ENCODE data around the gene ATP8B4.

DNA sequence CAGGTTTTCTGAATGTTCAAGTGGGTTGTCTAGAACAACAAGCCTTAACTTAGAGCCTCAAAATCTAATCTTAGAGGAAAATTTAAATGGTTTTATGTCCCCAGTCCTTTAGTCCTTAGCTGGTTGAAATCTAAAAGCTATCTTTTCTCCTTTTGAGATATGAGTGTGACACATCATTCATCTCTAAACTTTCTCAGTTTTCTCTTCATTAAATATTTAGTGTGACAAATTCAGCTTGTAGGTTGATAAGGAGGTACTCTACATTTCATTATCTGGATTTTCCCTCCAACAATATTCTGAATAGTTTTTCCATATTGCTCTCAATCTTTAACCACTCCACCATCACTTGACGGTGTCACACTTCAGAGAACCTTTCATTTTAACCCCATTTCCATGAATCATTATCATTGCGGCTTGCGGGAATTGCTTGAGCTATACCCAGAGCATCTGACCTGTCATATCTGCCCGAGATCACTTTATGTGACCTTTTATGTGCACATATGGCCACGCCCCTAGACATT lies 16.1 kb upstream of the ATP8B4 start:
- no peak for TF ChIP-seq POLR2A (IDR thresholded peaks at IDR 0.05)
- TF ChIP-seq, protein P1, sequence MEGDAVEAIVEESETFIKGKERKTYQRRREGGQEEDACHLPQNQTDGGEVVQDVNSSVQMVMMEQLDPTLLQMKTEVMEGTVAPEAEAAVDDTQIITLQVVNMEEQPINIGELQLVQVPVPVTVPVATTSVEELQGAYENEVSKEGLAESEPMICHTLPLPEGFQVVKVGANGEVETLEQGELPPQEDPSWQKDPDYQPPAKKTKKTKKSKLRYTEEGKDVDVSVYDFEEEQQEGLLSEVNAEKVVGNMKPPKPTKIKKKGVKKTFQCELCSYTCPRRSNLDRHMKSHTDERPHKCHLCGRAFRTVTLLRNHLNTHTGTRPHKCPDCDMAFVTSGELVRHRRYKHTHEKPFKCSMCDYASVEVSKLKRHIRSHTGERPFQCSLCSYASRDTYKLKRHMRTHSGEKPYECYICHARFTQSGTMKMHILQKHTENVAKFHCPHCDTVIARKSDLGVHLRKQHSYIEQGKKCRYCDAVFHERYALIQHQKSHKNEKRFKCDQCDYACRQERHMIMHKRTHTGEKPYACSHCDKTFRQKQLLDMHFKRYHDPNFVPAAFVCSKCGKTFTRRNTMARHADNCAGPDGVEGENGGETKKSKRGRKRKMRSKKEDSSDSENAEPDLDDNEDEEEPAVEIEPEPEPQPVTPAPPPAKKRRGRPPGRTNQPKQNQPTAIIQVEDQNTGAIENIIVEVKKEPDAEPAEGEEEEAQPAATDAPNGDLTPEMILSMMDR (IDR thresholded peaks at IDR 0.05): no peak

All from testis (tissue), 2 donors.